Activated T-cell treated with anti-CD3 and anti-CD28 coated beads, Interleukin-2, amount 50 U/mL, for 72 hours (primary cell): ENCODE results near the gene THBD. TPM values are rescaled to one million over a fixed set of nuclear protein-coding genes. Genes with fewer than 3 reads are reported as not detected.
"Not testable (repeated sequence)": the region's sequence is repeated elsewhere in the genome, so short reads cannot be mapped to it uniquely, and the experiment has no call there.

Experiments
- ATAC-seq, 2 donors: fragments of 150-1000 bp; cut with Tn5 transposase; replicated peaks in 1 of 2; 2 replicates each; pipeline ENCODE4 v1.10.0; 2021; ENCODE audit warnings: moderate library complexity in 2 of 2, mild to moderate bottlenecking in 1 of 2
- DNase-seq, 2 donors: peaks; one replicate each; pipeline ENCODE4 v3.0.0; 2021 to 2022; ENCODE audit warnings: mixed read lengths in 1 of 2
- H3K27ac Mint-ChIP-seq: one replicate; pipeline ENCODE4 v1.8.0; 2022; ENCODE audit warnings: mild to moderate bottlenecking, moderate library complexity, mixed read lengths
- H3K27me3 Mint-ChIP-seq: one replicate; pipeline ENCODE4 v1.8.0; 2022; ENCODE audit warnings: low read depth, mixed read lengths
- H3K36me3 Mint-ChIP-seq, 2 donors: one replicate each; pipeline ENCODE4 v1.8.0; 2022; ENCODE audit warnings: mixed read lengths in 2 of 2, mild to moderate bottlenecking in 1 of 2; ENCODE audit not compliant: insufficient read depth in 2 of 2
- H3K4me1 Mint-ChIP-seq: one replicate; pipeline ENCODE4 v1.8.0; 2022; ENCODE audit warnings: low read depth, mixed read lengths
- H3K4me3 Mint-ChIP-seq, 2 donors: one replicate each; pipeline ENCODE4 v1.8.0; 2022; ENCODE audit warnings: mild to moderate bottlenecking in 2 of 2, mixed read lengths in 2 of 2, moderate library complexity in 2 of 2
- H3K9me3 Mint-ChIP-seq, 2 donors: one replicate each; pipeline ENCODE4 v1.8.0; 2022; ENCODE audit warnings: mixed read lengths in 2 of 2
- total RNA-seq, 2 donors: library from RNA; stranded (reverse); gene quantifications; one replicate each; pipeline ENCODE4 v1.2.3, GENCODE V29; 2022

The THBD gene
- total RNA-seq, 2 donors from 2014 or later: not detected

- Mint-ChIP-seq H3K27me3 (peaks cover 21% of the 10 kb centered on the region), H3K4me1 (no peaks in the 10 kb centered on the region), H3K9me3 (no peaks in the 10 kb centered on the region), H3K36me3 (no peaks in the 10 kb centered on the region), H3K27ac (no peak overlapping the region), H3K4me3 (no peak overlapping the region)
- ATAC-seq (no peak), DNase-seq (no peak)
Measured at GRCh38 chr20:23032750-23033078, 16.8 kb downstream of the THBD start.

- no peak overlapping the region for H3K27ac Mint-ChIP-seq
- H3K4me3 Mint-ChIP-seq: no peak overlapping the region
- peaks cover 19% of the 10 kb centered on the region for H3K27me3 Mint-ChIP-seq
- H3K36me3 Mint-ChIP-seq: no peaks in the 10 kb centered on the region
- no peaks in the 10 kb centered on the region for H3K4me1 Mint-ChIP-seq
- no peaks in the 10 kb centered on the region for H3K9me3 Mint-ChIP-seq
- DNase-seq (no peak), ATAC-seq (no peak)
Measured at GRCh38 chr20:23032056-23032749, 17.3 kb downstream of the THBD start.

GRCh38 chr20:23031346-23031745, 18.1 kb downstream of the THBD start:
- ATAC-seq: no peak
- Mint-ChIP-seq H3K9me3 (no peaks in the 10 kb centered on the region), H3K4me1 (no peaks in the 10 kb centered on the region), H3K36me3 (no peaks in the 10 kb centered on the region), H3K27me3 (peaks cover 12% of the 10 kb centered on the region), H3K4me3 (no peak overlapping the region), H3K27ac (no peak overlapping the region)
- DNase-seq: no peak

GRCh38 chr20:23029324-23029723, 20.1 kb downstream of the THBD start:
- DNase-seq (no peak), ATAC-seq (no peak)
- Mint-ChIP-seq H3K27me3 (peaks cover 12% of the 10 kb centered on the region), H3K4me3 (no peak overlapping the region), H3K27ac (no peak overlapping the region), H3K4me1 (no peaks in the 10 kb centered on the region), H3K9me3 (no peaks in the 10 kb centered on the region), H3K36me3 (no peaks in the 10 kb centered on the region)

DNA sequence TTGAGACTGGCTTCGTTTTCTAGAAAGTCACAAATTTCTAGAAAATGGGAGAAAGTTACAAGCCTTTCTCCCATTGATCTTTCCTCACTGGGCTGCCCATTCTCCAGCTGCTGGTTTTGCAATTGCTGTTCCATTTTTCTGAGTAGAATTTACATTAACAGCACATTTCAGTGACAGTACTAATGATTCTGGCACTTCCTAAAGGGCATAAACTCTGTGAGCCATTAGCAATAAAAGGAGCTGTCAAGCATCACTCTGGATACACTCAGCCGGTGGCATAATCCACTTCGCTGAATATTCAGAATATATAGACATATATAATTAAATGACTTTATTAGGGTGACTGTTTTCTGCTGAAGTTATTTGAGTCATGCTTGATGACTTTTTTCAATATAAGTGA, 21.1 kb downstream of the THBD start:
- Mint-ChIP-seq H3K27me3 (peaks cover 6% of the 10 kb centered on the region), H3K27ac (no peak overlapping the region), H3K9me3 (no peaks in the 10 kb centered on the region), H3K4me1 (no peaks in the 10 kb centered on the region), H3K36me3 (no peaks in the 10 kb centered on the region), H3K4me3 (no peak overlapping the region)
- DNase-seq: no peak
- ATAC-seq: no peak

- Mint-ChIP-seq H3K27ac (no peak overlapping the region), H3K36me3 (no peaks in the 10 kb centered on the region), H3K27me3 (no peaks in the 10 kb centered on the region), H3K9me3 (no peaks in the 10 kb centered on the region), H3K4me3 (no peak overlapping the region), H3K4me1 (no peaks in the 10 kb centered on the region)
- no peak for DNase-seq
- no peak for ATAC-seq
Measured at GRCh38 chr20:23027721-23028120, 21.8 kb downstream of the THBD start.

DNA sequence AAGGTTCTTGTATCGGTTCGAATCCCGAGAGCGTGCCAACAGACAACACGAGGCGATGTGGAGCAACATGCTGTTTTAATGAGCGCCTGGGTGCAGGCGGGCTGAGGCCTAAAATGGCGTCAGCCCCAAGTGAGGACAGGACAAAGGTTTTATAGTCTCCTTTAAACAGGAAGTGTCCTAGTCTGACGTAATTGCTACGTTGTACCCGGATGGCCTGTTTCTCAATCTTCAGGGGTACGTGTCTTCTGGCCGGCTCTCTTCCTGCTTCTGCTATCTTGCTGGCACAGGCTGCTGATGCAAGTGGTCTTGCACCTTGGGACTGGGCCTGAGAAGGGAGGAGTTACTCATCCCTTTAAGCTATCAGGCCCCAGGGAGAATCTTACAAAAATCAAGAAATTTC, 24.0 kb downstream of the THBD start:
- not testable (repeated sequence) for H3K36me3 Mint-ChIP-seq, H3K27ac Mint-ChIP-seq, H3K9me3 Mint-ChIP-seq, DNase-seq, ATAC-seq, H3K4me1 Mint-ChIP-seq, H3K27me3 Mint-ChIP-seq, H3K4me3 Mint-ChIP-seq

- H3K4me3 Mint-ChIP-seq: no peak overlapping the region
- ATAC-seq: no peak
- no peak overlapping the region for H3K27ac Mint-ChIP-seq
- H3K36me3 Mint-ChIP-seq: no peaks in the 10 kb centered on the region
- no peak for DNase-seq
- no peaks in the 10 kb centered on the region for H3K27me3 Mint-ChIP-seq
- H3K9me3 Mint-ChIP-seq: no peaks in the 10 kb centered on the region
- no peaks in the 10 kb centered on the region for H3K4me1 Mint-ChIP-seq
Measured at GRCh38 chr20:23024701-23025100, 24.8 kb downstream of the THBD start.

DNA sequence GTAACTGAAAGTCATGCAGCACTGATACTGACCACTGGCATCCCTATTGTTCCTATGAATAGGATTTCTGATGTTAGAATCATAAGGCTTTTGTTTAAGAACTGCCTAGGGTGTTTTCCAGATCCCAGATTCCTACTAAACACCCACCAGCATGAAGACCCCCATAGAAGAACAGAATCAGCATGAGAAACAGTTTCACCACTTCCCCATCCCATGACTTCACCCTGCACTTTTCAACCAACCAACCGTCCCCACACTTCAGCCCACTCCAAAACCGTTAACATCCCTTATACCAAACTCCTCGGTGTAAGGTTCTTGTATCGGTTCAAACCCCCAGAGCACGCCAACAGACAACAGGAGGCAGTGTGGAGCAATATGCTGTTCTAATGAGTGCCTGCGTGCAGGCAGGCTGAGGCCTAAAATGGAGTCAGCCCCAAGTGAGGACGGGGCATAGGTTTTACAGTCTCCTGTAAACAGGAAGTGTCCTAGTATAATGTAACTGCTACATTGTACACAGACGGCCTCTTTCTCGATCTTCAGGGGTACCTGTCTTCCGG, 25.8 kb downstream of the THBD start:
- Mint-ChIP-seq H3K4me1 (no peaks in the 10 kb centered on the region), H3K4me3 (no peak overlapping the region), H3K36me3 (no peaks in the 10 kb centered on the region), H3K9me3 (no peaks in the 10 kb centered on the region), H3K27me3 (no peaks in the 10 kb centered on the region), H3K27ac (no peak overlapping the region)
- DNase-seq (no peak), ATAC-seq (no peak)

GRCh38 chr20:23022849-23023248, 26.6 kb downstream of the THBD start:
- no peak overlapping the region for H3K27ac Mint-ChIP-seq
- no peaks in the 10 kb centered on the region for H3K4me1 Mint-ChIP-seq
- no peaks in the 10 kb centered on the region for H3K27me3 Mint-ChIP-seq
- no peaks in the 10 kb centered on the region for H3K36me3 Mint-ChIP-seq
- H3K4me3 Mint-ChIP-seq: no peak overlapping the region
- H3K9me3 Mint-ChIP-seq: no peaks in the 10 kb centered on the region
- DNase-seq (no peak), ATAC-seq (no peak)

DNA sequence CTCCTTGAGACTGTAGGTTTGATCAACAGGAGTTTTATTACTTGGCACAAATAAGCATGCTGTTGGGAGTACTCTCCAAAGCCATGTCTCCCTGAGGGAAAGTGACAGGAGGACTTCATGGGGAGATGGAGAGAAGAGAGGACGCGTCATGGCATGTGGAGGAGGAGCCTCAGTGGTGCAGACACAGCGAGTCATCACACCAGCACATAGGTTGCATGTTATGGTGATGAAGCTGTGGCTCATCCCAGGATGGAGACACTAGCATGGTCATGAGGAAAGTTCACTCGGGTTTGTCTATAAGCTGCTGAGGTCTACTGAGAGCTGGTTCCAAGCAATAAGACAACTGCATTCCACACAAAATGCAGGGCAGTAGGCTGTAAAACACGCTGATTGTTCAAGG, 27.5 kb downstream of the THBD start:
- no peak overlapping the region for H3K4me3 Mint-ChIP-seq
- H3K36me3 Mint-ChIP-seq: no peaks in the 10 kb centered on the region
- no peak for ATAC-seq
- H3K27ac Mint-ChIP-seq: no peak overlapping the region
- no peaks in the 10 kb centered on the region for H3K27me3 Mint-ChIP-seq
- no peaks in the 10 kb centered on the region for H3K4me1 Mint-ChIP-seq
- H3K9me3 Mint-ChIP-seq: no peaks in the 10 kb centered on the region
- no peak for DNase-seq

DNA sequence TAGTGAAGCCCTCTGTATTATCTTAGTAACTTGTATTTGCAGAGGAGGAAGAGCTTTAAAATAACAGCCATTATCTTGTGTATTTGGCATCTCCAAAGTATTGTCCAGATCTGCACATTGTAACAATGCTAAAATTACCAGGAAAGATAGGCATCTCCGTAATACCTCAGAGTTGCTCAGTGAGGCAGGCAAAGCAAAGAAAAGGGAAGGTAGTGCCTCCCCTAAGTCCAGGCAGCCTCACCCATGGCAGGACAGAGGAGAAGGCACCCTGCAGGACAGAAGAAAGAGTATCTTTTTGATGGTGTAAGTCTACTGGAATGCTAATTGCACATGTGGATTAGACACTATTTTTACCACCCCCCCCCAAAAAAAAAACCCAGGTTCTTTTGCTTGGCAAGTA, 27.9 kb downstream of the THBD start:
- H3K27ac Mint-ChIP-seq: no peak overlapping the region
- no peak for ATAC-seq

GRCh38 chr20:23020230-23021018, 29.0 kb downstream of the THBD start:
- H3K27me3 Mint-ChIP-seq: no peaks in the 10 kb centered on the region
- no peak for ATAC-seq
- H3K9me3 Mint-ChIP-seq: no peaks in the 10 kb centered on the region
- no peak overlapping the region for H3K27ac Mint-ChIP-seq
- no peak overlapping the region for H3K4me3 Mint-ChIP-seq
- no peak for DNase-seq
- H3K36me3 Mint-ChIP-seq: no peaks in the 10 kb centered on the region
- no peaks in the 10 kb centered on the region for H3K4me1 Mint-ChIP-seq

More for the DNA sequence above, 27.9 kb downstream of the THBD start:
- no peaks in the 10 kb centered on the region for H3K36me3 Mint-ChIP-seq
- H3K9me3 Mint-ChIP-seq: no peaks in the 10 kb centered on the region
- H3K4me3 Mint-ChIP-seq: no peak overlapping the region
- H3K4me1 Mint-ChIP-seq: no peaks in the 10 kb centered on the region
- DNase-seq: no peak
- no peaks in the 10 kb centered on the region for H3K27me3 Mint-ChIP-seq
